ENCODE results near the gene ACSBG1. TPM values are rescaled to one million over a fixed set of nuclear protein-coding genes. Genes with fewer than 3 reads are reported as not detected.

ACSBG1 gene
- total RNA-seq, 1 experiment from 2014 or later, result 1.2 TPM

GRCh38 chr15:78280319-78281072, 46.1 kb upstream of the ACSBG1 start:
- no peak overlapping the region for H3K4me2 ChIP-seq
- H3K9me2 ChIP-seq (ENCODE audit: insufficient read depth), result no peaks in the 10 kb centered on the region
- H2AFZ ChIP-seq, result no peak overlapping the region
- H4K20me1 ChIP-seq (ENCODE audit: insufficient read depth), result no peaks in the 10 kb centered on the region
- no peaks in the 10 kb centered on the region for H3K79me2 ChIP-seq (ENCODE audit: low read depth)
- H3K36me3 ChIP-seq (ENCODE audit: low read depth), result no peaks in the 10 kb centered on the region
- no peaks in the 10 kb centered on the region for H3K27me3 ChIP-seq (ENCODE audit: insufficient read depth, low read depth)
- H3F3A ChIP-seq (ENCODE audit: insufficient read depth, low read depth), result no peaks in the 10 kb centered on the region
- H3K4me1 ChIP-seq (replicated peaks; ENCODE audit: insufficient read depth), result no peaks in the 10 kb centered on the region
- no peak overlapping the region for H3K27ac ChIP-seq
- CTCF ChIA-PET, result interaction anchor here (0.6 kb wide), 1 partner anchor 85 kb away, joined by 3 read pairs; no protein-coding TSS in a partner anchor
- no peak for DNase-seq
- intact Hi-C loops (cut with micrococcal nuclease; ENCODE audit: unreplicated experiment), result no loop called here
- TF ChIP-seq CTCF (conservative IDR thresholded peaks at IDR 0.05) (no peak), EZH2 (IDR thresholded peaks at IDR 0.05; ENCODE audit: low read depth) (no peak)
- H3K4me3 ChIP-seq, result no peak overlapping the region
- POLR2A ChIA-PET (ENCODE audit: unreplicated experiment), result no interaction called here
- H3K9me3 ChIP-seq (ENCODE audit: insufficient read depth, low read depth), result no peaks in the 10 kb centered on the region
- BruUV-seq (replicated peaks), result no TSS peak

GRCh38 chr15:78276064-78276943, 41.9 kb upstream of the ACSBG1 start:
- ChIA-PET CTCF (no interaction called here), POLR2A (ENCODE audit: unreplicated experiment) (interaction anchor here (0.6 kb wide), 1 partner anchor 34 kb away, joined by 10 read pairs; no protein-coding TSS in a partner anchor)
- BruUV-seq (replicated peaks), result no TSS peak
- TF ChIP-seq EZH2 (IDR thresholded peaks at IDR 0.05; ENCODE audit: low read depth) (no peak), CTCF (conservative IDR thresholded peaks at IDR 0.05) (no peak)
- Histone ChIP-seq H3K4me2 (no peak overlapping the region), H3K27me3 (ENCODE audit: insufficient read depth, low read depth) (no peaks in the 10 kb centered on the region), H2AFZ (no peak overlapping the region), H3K9me3 (ENCODE audit: insufficient read depth, low read depth) (no peaks in the 10 kb centered on the region), H3K36me3 (ENCODE audit: low read depth) (no peaks in the 10 kb centered on the region), H3K9me2 (ENCODE audit: insufficient read depth) (no peaks in the 10 kb centered on the region), H3K27ac (no peak overlapping the region), H4K20me1 (ENCODE audit: insufficient read depth) (no peaks in the 10 kb centered on the region), H3K4me3 (no peak overlapping the region), H3K4me1 (replicated peaks; ENCODE audit: insufficient read depth) (no peaks in the 10 kb centered on the region), H3F3A (ENCODE audit: insufficient read depth, low read depth) (no peaks in the 10 kb centered on the region), H3K79me2 (ENCODE audit: low read depth) (no peaks in the 10 kb centered on the region)
- DNase-seq, result no peak
- intact Hi-C loops (cut with micrococcal nuclease; ENCODE audit: unreplicated experiment), result no loop called here

- no peak overlapping the region for H2AFZ ChIP-seq
- no TSS peak for BruUV-seq (replicated peaks)
- H3K9me2 ChIP-seq (ENCODE audit: insufficient read depth), result no peaks in the 10 kb centered on the region
- H4K20me1 ChIP-seq (ENCODE audit: insufficient read depth), result no peaks in the 10 kb centered on the region
- intact Hi-C loops (cut with micrococcal nuclease; ENCODE audit: unreplicated experiment), result no loop called here
- no peaks in the 10 kb centered on the region for H3K79me2 ChIP-seq (ENCODE audit: low read depth)
- no peaks in the 10 kb centered on the region for H3K27me3 ChIP-seq (ENCODE audit: insufficient read depth, low read depth)
- TF ChIP-seq EZH2 (IDR thresholded peaks at IDR 0.05; ENCODE audit: low read depth), result no peak
- DNase-seq, result no peak
- H3K4me1 ChIP-seq (replicated peaks; ENCODE audit: insufficient read depth), result no peaks in the 10 kb centered on the region
- H3K4me2 ChIP-seq, result no peak overlapping the region
- H3K4me3 ChIP-seq, result no peak overlapping the region
- H3K36me3 ChIP-seq (ENCODE audit: low read depth), result no peaks in the 10 kb centered on the region
- H3F3A ChIP-seq (ENCODE audit: insufficient read depth, low read depth), result no peaks in the 10 kb centered on the region
- no peak overlapping the region for H3K27ac ChIP-seq
- ChIA-PET CTCF (interaction anchor here (0.7 kb wide), 1 partner anchor 33 kb away, joined by 4 read pairs; no protein-coding TSS in a partner anchor), POLR2A (ENCODE audit: unreplicated experiment) (no interaction called here)
- H3K9me3 ChIP-seq (ENCODE audit: insufficient read depth, low read depth), result no peaks in the 10 kb centered on the region
These were observed 40.6 kb upstream of the ACSBG1 start for GRCh38 chr15:78274994-78275393.

All from PC-9 (cell line).